Loucy (cell line): Measurements from ENCODE around the gene HPS1.

ENCODE experiments used
- H2AFZ ChIP-seq: fragments of 200-600 bp; sonication (generic); 2 replicates; pipeline ENCODE4 v1.6.0; 2016; ENCODE audit warnings: antibody characterized with exemption, mild to moderate bottlenecking, low read length, moderate library complexity
- H3F3A ChIP-seq: fragments of 200-600 bp; 2 replicates; pipeline ENCODE4 v1.6.0; 2016; ENCODE audit warnings: antibody characterized with exemption, low read depth, mild to moderate bottlenecking
- H3K27me3 ChIP-seq: fragments of 200-600 bp; sonication (generic); 2 replicates; pipeline ENCODE4 v1.6.1; 2014; ENCODE audit warnings: low read length, mild to moderate bottlenecking; ENCODE audit not compliant: insufficient read depth, poor library complexity, severe bottlenecking
- H3K36me3 ChIP-seq: fragments of 200-600 bp; sonication (generic); 2 replicates; pipeline ENCODE4 v1.6.1; 2016; ENCODE audit warnings: low read length; ENCODE audit not compliant: insufficient read depth
- H3K4me1 ChIP-seq: fragments of 200-600 bp; sonication (generic); 2 replicates; pipeline ENCODE4 v1.5.1; 2014; ENCODE audit warnings: low read length, mild to moderate bottlenecking; ENCODE audit not compliant: insufficient read depth, poor library complexity, severe bottlenecking
- H3K4me2 ChIP-seq: fragments of 200-600 bp; sonication (generic); 2 replicates; pipeline ENCODE4 v1.6.0; 2014; ENCODE audit warnings: antibody characterized with exemption, low read length, low read depth, mild to moderate bottlenecking; ENCODE audit not compliant: poor library complexity, severe bottlenecking
- H3K4me3 ChIP-seq: fragments of 200-600 bp; sonication (generic); 2 replicates; pipeline ENCODE4 v1.5.1; 2014; ENCODE audit warnings: low read length, mild to moderate bottlenecking, mixed read lengths; ENCODE audit not compliant: poor library complexity, severe bottlenecking
- H3K79me2 ChIP-seq: fragments of 200-600 bp; sonication (generic); 2 replicates; pipeline ENCODE4 v1.6.1; 2014; ENCODE audit warnings: low read length; ENCODE audit not compliant: insufficient read depth
- H3K9ac ChIP-seq: fragments of 200-600 bp; sonication (generic); 2 replicates; pipeline ENCODE4 v1.6.0; 2014; ENCODE audit warnings: mild to moderate bottlenecking, low read depth, low read length, moderate library complexity; ENCODE audit not compliant: poor library complexity, severe bottlenecking
- H3K9me2 ChIP-seq: fragments of 200-600 bp; sonication (generic); replicated peaks from 2 replicates; pipeline ENCODE4 v1.6.1; 2016; ENCODE audit warnings: low read depth, low read length, mixed read lengths
- H3K9me3 ChIP-seq: fragments of 200-600 bp; sonication (generic); 2 replicates; pipeline ENCODE4 v1.6.1; 2014; ENCODE audit warnings: mild to moderate bottlenecking, antibody characterized with exemption, low read length, low read depth; ENCODE audit not compliant: insufficient read depth
- H4K20me1 ChIP-seq: fragments of 200-600 bp; sonication (generic); 2 replicates; pipeline ENCODE4 v1.6.0; 2014; ENCODE audit warnings: antibody characterized with exemption, low read length, mild to moderate bottlenecking; ENCODE audit not compliant: insufficient read depth, poor library complexity, severe bottlenecking
- EZH2phosphoT487 ChIP-seq: fragments of 200-600 bp; IDR thresholded peaks from 2 replicates; pipeline ENCODE4 v1.6.1; 2018; ENCODE audit warnings: antibody characterized with exemption, mild to moderate bottlenecking, moderate library complexity, borderline replicate concordance
- TF ChIP-seq, protein P1 (sequence below): fragments of 200-600 bp; sonication (generic); conservative IDR thresholded peaks from 2 replicates; pipeline ENCODE4 v1.5.1; 2014; ENCODE audit warnings: mild to moderate bottlenecking, antibody characterized with exemption, low read length

Gene HPS1

DNA sequence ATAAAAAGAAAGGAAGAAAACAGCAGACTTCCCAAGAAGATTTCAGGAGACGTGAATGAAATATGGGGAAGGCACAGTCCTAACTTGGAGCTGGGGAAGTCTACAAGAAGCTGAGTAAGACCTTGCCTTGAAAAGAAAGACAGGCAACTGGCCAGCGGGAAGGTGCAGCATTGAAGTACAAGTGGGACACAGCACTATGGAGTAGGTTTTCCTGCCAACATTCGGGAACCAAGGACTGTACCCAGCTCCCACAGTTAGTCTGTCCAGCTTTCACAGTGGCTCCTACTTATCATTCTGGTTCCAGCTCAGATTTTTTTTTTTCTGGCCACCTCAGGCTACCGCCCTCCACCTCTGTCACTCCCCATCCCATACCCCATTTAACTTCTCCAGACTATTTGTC lies 10.0 kb downstream of the HPS1 start:
- H2AFZ ChIP-seq = no peak overlapping the region
- peaks cover 6% of the 10 kb centered on the region for H3K9me3 ChIP-seq
- no peaks in the 10 kb centered on the region for H3K27me3 ChIP-seq
- H3K36me3 ChIP-seq = peaks cover 38% of the 10 kb centered on the region; the same call in 1 of the 2 replicates
- no peak overlapping the region for H3K4me2 ChIP-seq
- H3K4me1 ChIP-seq = peaks cover 6% of the 10 kb centered on the region
- H4K20me1 ChIP-seq = no peaks in the 10 kb centered on the region
- H3F3A ChIP-seq = no peaks in the 10 kb centered on the region
- H3K79me2 ChIP-seq = no peaks in the 10 kb centered on the region
- H3K4me3 ChIP-seq = no peak overlapping the region
- H3K9me2 ChIP-seq = no peaks in the 10 kb centered on the region
- TF ChIP-seq EZH2phosphoT487 = no peak
- TF ChIP-seq, protein P1, sequence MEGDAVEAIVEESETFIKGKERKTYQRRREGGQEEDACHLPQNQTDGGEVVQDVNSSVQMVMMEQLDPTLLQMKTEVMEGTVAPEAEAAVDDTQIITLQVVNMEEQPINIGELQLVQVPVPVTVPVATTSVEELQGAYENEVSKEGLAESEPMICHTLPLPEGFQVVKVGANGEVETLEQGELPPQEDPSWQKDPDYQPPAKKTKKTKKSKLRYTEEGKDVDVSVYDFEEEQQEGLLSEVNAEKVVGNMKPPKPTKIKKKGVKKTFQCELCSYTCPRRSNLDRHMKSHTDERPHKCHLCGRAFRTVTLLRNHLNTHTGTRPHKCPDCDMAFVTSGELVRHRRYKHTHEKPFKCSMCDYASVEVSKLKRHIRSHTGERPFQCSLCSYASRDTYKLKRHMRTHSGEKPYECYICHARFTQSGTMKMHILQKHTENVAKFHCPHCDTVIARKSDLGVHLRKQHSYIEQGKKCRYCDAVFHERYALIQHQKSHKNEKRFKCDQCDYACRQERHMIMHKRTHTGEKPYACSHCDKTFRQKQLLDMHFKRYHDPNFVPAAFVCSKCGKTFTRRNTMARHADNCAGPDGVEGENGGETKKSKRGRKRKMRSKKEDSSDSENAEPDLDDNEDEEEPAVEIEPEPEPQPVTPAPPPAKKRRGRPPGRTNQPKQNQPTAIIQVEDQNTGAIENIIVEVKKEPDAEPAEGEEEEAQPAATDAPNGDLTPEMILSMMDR = no peak
- no peak overlapping the region for H3K9ac ChIP-seq

DNA sequence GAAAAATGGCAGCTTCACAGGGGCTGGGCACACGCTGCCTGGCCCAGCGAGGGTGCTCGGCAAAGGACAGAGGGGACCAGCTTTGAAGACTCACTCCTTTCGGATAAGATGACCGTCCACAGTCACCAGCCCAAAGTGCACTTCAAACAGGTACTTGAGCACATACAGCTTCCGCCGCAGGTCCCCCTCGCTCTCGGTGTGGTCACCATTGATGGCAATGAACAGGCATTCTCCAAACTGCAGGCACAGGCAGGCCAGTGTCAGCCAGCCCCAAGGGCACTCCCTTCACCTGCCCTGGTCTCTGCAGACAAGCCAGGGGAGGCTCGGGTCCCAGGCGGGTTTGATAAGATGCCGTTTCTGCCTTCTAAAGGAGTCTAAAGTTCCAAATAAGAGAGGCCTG lies 11.6 kb downstream of the HPS1 start:
- Histone ChIP-seq H3F3A (no peaks in the 10 kb centered on the region), H3K27me3 (no peaks in the 10 kb centered on the region), H3K4me3 (no peak overlapping the region), H2AFZ (no peak overlapping the region), H3K4me2 (no peak overlapping the region), H3K36me3 (peaks cover 50% of the 10 kb centered on the region; the same call in 1 of the 2 replicates), H3K4me1 (no peaks in the 10 kb centered on the region), H3K79me2 (no peaks in the 10 kb centered on the region), H3K9me3 (peaks cover 6% of the 10 kb centered on the region), H3K9ac (no peak overlapping the region), H4K20me1 (no peaks in the 10 kb centered on the region), H3K9me2 (no peaks in the 10 kb centered on the region)
- TF ChIP-seq EZH2phosphoT487 = no peak
- TF ChIP-seq, protein P1 = no peak

DNA sequence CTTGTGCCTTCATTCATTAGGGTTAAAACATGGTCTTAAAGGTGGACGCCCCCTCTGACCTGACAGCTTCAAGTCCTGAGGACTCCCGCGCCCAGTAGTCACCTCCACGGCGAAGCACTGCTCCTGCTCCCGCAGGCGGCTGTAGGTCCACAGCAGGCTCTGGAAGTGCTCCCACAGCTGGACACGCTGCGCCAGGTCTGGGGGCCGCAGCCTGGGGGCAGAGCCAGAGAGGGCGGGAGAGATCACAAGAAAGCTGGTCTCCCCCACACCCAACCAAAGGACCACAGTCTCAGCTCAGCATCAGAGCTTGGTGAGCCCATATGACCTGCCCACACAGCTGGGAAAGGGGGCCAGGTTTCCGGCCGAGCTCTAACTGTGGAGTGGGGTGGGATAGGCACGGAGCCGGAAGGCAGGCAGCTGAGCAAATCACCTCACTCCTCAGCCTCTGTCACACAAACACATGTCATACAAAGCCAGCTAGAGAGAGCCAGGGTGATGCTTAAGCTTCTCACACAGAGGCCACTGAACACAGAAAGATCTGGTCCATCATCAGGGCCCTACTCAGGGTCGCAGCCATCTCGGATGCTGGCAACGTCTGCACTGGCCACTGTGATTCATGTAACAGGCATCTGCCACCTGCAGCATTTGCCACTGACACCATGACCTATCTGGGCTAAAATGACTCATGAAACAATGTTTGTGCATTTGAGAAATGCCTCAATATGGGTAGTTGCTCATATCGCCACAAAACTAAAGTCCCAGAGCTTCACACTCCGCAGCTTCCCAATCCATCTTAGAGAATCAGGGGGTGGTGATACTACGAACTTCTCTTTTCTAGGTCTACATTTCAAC lies 12.6 kb downstream of the HPS1 start:
- no peaks in the 10 kb centered on the region for H3K9me2 ChIP-seq
- TF ChIP-seq EZH2phosphoT487 = no peak
- TF ChIP-seq, protein P1 = no peak
- H3K9me3 ChIP-seq = peaks cover 6% of the 10 kb centered on the region
- peaks cover 48% of the 10 kb centered on the region; the same call in 1 of the 2 replicates for H3K36me3 ChIP-seq
- H3K27me3 ChIP-seq = no peaks in the 10 kb centered on the region
- H2AFZ ChIP-seq = no peak overlapping the region
- no peaks in the 10 kb centered on the region for H3F3A ChIP-seq
- H3K4me1 ChIP-seq = no peaks in the 10 kb centered on the region
- H3K4me3 ChIP-seq = no peak overlapping the region
- no peak overlapping the region for H3K4me2 ChIP-seq
- H3K9ac ChIP-seq = no peak overlapping the region
- H3K79me2 ChIP-seq = no peaks in the 10 kb centered on the region
- H4K20me1 ChIP-seq = no peaks in the 10 kb centered on the region
